Measurements from ENCODE around the gene RALY.
"Not testable (repeated sequence)": the region's sequence is repeated elsewhere in the genome, so short reads cannot be mapped to it uniquely, and the experiment has no call there.

RALY gene

GRCh38 chr20:34104059-34104458 lies 110.3 kb downstream of the RALY start:
- no peak for DNase-seq

- DNase-seq, result no peak
Observed at GRCh38 chr20:34105978-34106675, 112.4 kb downstream of the RALY start.

- no peak for DNase-seq
Observed at GRCh38 chr20:34108616-34109174, 115.0 kb downstream of the RALY start.

GRCh38 chr20:34109442-34109841 lies 115.7 kb downstream of the RALY start:
- no peak for DNase-seq

- DNase-seq, result no peak
Observed at GRCh38 chr20:34110025-34110744, 116.5 kb downstream of the RALY start.

- DNase-seq, result peak in 1 of 58 donors; percentile 5
Observed at GRCh38 chr20:34110745-34111641, 117.3 kb downstream of the RALY start.

- DNase-seq, result peak; percentile 59 to 97 (median 93)
Observed at GRCh38 chr20:34111702-34112599, 118.2 kb downstream of the RALY start, which contains the start of gene EIF2S2. EIF2S2 (minus strand) TSS chr20:34112243; CDS start chr20:34112110, 133 bp downstream.

- peak in 12 of 58 donors; percentile 45 to 67 (median 54) for DNase-seq
Observed at GRCh38 chr20:34112600-34113101, 118.9 kb downstream of the RALY start.

GRCh38 chr20:34114809-34115208 lies 121.1 kb downstream of the RALY start:
- DNase-seq, result no peak

GRCh38 chr20:34115232-34115631 lies 121.5 kb downstream of the RALY start:
- DNase-seq, result no peak

GRCh38 chr20:34120213-34120612 lies 126.5 kb downstream of the RALY start:
- DNase-seq, result no peak

- DNase-seq, result no peak
Observed at GRCh38 chr20:34122274-34122980, 128.7 kb downstream of the RALY start.

- no peak for DNase-seq
Observed at GRCh38 chr20:34123309-34123708, 129.6 kb downstream of the RALY start.

- no peak for DNase-seq
Observed at GRCh38 chr20:34124469-34125249, 130.9 kb downstream of the RALY start.

GRCh38 chr20:34127792-34128191 lies 134.1 kb downstream of the RALY start:
- no peak for DNase-seq

- peak in 47 of 58 donors; percentile 2 to 70 (median 24) for DNase-seq
Observed at GRCh38 chr20:34129518-34130162, 135.9 kb downstream of the RALY start.

GRCh38 chr20:34131491-34131890 lies 137.8 kb downstream of the RALY start:
- no peak for DNase-seq

GRCh38 chr20:34132491-34132890 lies 138.8 kb downstream of the RALY start:
- not testable (repeated sequence) for DNase-seq
